ENCODE data around the gene ELAC1.

- no peak for TF ChIP-seq EP300 (IDR thresholded peaks at IDR 0.05)
- no peak for TF ChIP-seq POLR2A (IDR thresholded peaks at IDR 0.05)
Observed at GRCh38 chr18:50981381-50981780, 13.5 kb downstream of the ELAC1 start.

Data from ovary (tissue), 1 donor.